Measurements from ENCODE around the gene TMEM135.
"Not testable (repeated sequence)": the region's sequence is repeated elsewhere in the genome, so short reads cannot be mapped to it uniquely, and the experiment has no call there.

The TMEM135 gene

GRCh38 chr11:87037450-87038234 is at the start of gene TMEM135:
Gene TMEM135 (plus strand): TSS chr11:87037934. CDS start chr11:87038046, 112 bp downstream.
- peak; percentile 90 for DNase-seq (ENCODE audit: low read depth)
- TF ChIP-seq, protein P1, sequence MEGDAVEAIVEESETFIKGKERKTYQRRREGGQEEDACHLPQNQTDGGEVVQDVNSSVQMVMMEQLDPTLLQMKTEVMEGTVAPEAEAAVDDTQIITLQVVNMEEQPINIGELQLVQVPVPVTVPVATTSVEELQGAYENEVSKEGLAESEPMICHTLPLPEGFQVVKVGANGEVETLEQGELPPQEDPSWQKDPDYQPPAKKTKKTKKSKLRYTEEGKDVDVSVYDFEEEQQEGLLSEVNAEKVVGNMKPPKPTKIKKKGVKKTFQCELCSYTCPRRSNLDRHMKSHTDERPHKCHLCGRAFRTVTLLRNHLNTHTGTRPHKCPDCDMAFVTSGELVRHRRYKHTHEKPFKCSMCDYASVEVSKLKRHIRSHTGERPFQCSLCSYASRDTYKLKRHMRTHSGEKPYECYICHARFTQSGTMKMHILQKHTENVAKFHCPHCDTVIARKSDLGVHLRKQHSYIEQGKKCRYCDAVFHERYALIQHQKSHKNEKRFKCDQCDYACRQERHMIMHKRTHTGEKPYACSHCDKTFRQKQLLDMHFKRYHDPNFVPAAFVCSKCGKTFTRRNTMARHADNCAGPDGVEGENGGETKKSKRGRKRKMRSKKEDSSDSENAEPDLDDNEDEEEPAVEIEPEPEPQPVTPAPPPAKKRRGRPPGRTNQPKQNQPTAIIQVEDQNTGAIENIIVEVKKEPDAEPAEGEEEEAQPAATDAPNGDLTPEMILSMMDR (conservative IDR thresholded peaks at IDR 0.05; ENCODE audit: low read depth, low read length) = no peak
- peak within 1 kb of the TSS; percentile 93 for H3K4me3 ChIP-seq (ENCODE audit: low read depth, low read length)

DNA sequence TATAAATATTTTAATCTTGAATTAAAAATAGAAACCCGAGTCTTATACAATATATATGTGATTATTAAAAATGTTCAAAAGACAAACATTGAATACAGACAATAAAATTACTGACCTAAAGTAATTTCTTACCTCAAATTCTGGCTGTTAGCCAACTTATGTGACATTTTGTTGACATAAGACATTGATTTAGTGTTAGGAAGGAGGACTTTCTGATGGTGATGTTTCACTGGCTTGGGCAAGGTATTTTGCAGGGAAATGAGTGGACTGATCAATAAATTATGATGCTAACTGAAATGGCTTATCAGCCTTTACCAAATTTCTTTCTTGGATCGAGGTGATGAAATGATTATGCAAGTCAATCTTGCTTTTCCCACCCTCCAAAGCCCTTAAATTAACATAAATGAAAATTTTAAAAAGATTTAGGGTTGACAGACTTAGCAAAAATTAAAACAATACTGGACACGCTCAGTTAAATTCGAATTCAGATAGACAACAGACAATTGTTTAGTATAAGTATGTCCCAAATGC is 49.3 kb upstream of the TMEM135 start:
- DNase-seq (ENCODE audit: low read depth) = no peak
- TF ChIP-seq, protein P1 (conservative IDR thresholded peaks at IDR 0.05; ENCODE audit: low read depth, low read length) = no peak

DNA sequence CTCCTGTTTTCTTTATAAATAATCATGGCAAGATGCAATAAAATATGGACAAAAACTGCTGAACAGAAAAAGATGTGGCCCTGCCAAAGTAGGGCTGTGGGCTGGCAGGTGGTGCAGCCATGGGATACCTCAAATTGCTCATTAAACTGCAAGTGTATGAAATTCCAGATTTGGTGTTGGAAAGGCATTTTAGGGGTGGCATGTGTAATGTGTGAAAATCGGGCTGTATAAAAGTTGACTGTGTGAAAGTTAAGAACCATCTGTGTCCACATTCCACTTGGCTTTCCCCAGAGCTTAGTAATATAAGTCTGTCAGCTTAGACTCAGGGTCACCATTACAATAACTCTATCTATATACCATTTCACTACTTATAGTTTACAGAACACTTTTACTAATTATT is 47.7 kb upstream of the TMEM135 start:
- TF ChIP-seq, protein P1 (conservative IDR thresholded peaks at IDR 0.05; ENCODE audit: low read depth, low read length) = no peak
- DNase-seq (ENCODE audit: low read depth) = peak; percentile 56

More for the DNA sequence above, 49.3 kb upstream of the TMEM135 start:
- no peak overlapping the region for H3K4me3 ChIP-seq (ENCODE audit: low read depth, low read length)

GRCh38 chr11:86990515-86990914 is 47.2 kb upstream of the TMEM135 start:
- DNase-seq (ENCODE audit: low read depth) = peak; percentile 95
- TF ChIP-seq, protein P1 (conservative IDR thresholded peaks at IDR 0.05; ENCODE audit: low read depth, low read length) = no peak
- no peak overlapping the region for H3K4me3 ChIP-seq (ENCODE audit: low read depth, low read length)

More for the DNA sequence above, 47.7 kb upstream of the TMEM135 start:
- no peak overlapping the region for H3K4me3 ChIP-seq (ENCODE audit: low read depth, low read length)

DNA sequence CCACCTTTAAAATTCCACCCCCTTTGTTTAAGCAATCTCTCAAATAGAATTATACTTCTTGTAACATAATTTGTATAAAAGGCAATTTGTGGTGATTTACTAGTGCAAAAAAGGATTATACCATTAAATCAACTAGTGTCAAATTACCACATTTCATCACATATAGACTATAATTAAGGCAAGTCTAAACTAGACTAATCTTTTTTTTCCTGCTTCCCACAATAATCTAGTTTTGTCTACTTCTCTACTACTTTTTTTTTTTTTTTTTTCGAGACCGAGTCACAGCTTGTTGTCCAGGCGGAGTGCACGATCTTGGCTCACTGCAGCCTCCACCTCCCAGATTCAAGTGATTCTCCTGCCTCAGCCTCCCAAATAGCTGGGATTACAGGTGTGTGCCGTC is 46.4 kb upstream of the TMEM135 start:
- TF ChIP-seq, protein P1 (conservative IDR thresholded peaks at IDR 0.05; ENCODE audit: low read depth, low read length) = no peak
- H3K4me3 ChIP-seq (ENCODE audit: low read depth, low read length) = no peak overlapping the region
- no peak for DNase-seq (ENCODE audit: low read depth)

GRCh38 chr11:86992340-86992739 is 45.4 kb upstream of the TMEM135 start:
- not testable (repeated sequence) for H3K4me3 ChIP-seq (ENCODE audit: low read depth, low read length); DNase-seq (ENCODE audit: low read depth)

- TF ChIP-seq, protein P1 (conservative IDR thresholded peaks at IDR 0.05; ENCODE audit: low read depth, low read length) = no peak
- no peak overlapping the region for H3K4me3 ChIP-seq (ENCODE audit: low read depth, low read length)
- DNase-seq (ENCODE audit: low read depth) = no peak
Observed at GRCh38 chr11:86993031-86993430, 44.7 kb upstream of the TMEM135 start.

Data from choroid plexus epithelial cell (primary cell).